Omental fat pad (tissue), 4 donors: ENCODE data around the gene USP36. TPM values are rescaled to one million over a fixed set of nuclear protein-coding genes. Genes with fewer than 3 reads are reported as not detected.

Experiments
- ATAC-seq: fragments of 150-250 bp; one replicate; pipeline ENCODE4 v1.9.1; 2016; ENCODE audit warnings: mild to moderate bottlenecking, moderate library complexity; ENCODE audit not compliant: low FRiP score
- DNase-seq: peaks from one replicate; pipeline ENCODE4 v3.0.0-alpha.2; 2019; ENCODE audit warnings: low spot score
- total RNA-seq, 4 donors: library from RNA; depleted of rRNA; stranded (reverse); fragments of >200 nt; gene quantifications; one replicate each; pipeline ENCODE4 v1.1.0, GENCODE V29; 2016
- TF ChIP-seq, protein P1 (sequence below), 3 donors: fragments of 450-650 bp; IDR thresholded peaks; one replicate each; pipeline ENCODE4 v1.5.1; 2016 to 2017; ENCODE audit warnings: antibody characterized with exemption in 3 of 3, mild to moderate bottlenecking in 3 of 3, moderate library complexity in 2 of 3

The USP36 gene
- total RNA-seq, 4 donors from 2014 or later = 32.5 to 162 (median 86.7) TPM

GRCh38 chr17:78815696-78816095, 24.9 kb downstream of the USP36 start:
- TF ChIP-seq, protein P1, sequence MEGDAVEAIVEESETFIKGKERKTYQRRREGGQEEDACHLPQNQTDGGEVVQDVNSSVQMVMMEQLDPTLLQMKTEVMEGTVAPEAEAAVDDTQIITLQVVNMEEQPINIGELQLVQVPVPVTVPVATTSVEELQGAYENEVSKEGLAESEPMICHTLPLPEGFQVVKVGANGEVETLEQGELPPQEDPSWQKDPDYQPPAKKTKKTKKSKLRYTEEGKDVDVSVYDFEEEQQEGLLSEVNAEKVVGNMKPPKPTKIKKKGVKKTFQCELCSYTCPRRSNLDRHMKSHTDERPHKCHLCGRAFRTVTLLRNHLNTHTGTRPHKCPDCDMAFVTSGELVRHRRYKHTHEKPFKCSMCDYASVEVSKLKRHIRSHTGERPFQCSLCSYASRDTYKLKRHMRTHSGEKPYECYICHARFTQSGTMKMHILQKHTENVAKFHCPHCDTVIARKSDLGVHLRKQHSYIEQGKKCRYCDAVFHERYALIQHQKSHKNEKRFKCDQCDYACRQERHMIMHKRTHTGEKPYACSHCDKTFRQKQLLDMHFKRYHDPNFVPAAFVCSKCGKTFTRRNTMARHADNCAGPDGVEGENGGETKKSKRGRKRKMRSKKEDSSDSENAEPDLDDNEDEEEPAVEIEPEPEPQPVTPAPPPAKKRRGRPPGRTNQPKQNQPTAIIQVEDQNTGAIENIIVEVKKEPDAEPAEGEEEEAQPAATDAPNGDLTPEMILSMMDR (IDR thresholded peaks at IDR 0.05) = no peak
- ATAC-seq (no peak), DNase-seq (no peak)

DNA sequence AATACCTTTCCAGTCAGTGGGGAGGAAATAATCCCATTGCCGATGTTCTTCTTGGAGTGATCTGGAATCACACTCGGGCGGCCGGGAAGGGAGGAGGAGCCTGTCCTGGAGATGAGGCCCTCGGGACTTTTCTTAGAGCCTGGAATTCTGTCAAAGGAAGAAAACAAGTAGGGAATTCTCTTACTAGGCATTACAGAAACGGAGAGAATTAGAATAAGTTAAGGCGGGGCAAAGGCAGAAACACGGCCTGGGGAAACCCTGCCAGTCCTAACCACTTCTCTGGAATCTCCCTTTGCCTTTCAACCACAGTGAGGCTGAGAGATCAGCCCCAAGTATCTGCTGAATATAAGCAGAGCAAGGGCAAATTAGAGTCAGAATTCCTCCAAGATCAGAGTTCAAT, 27.8 kb downstream of the USP36 start:
- TF ChIP-seq, protein P1 (IDR thresholded peaks at IDR 0.05) = no peak
- DNase-seq (no peak), ATAC-seq (no peak)

GRCh38 chr17:78808163-78808562, 32.5 kb downstream of the USP36 start:
- ATAC-seq = no peak
- TF ChIP-seq, protein P1 (IDR thresholded peaks at IDR 0.05) = no peak
- no peak for DNase-seq

- ATAC-seq = no peak
- TF ChIP-seq, protein P1 (IDR thresholded peaks at IDR 0.05) = no peak
- DNase-seq = no peak
Measured at GRCh38 chr17:78806451-78806850, 34.2 kb downstream of the USP36 start.

DNA sequence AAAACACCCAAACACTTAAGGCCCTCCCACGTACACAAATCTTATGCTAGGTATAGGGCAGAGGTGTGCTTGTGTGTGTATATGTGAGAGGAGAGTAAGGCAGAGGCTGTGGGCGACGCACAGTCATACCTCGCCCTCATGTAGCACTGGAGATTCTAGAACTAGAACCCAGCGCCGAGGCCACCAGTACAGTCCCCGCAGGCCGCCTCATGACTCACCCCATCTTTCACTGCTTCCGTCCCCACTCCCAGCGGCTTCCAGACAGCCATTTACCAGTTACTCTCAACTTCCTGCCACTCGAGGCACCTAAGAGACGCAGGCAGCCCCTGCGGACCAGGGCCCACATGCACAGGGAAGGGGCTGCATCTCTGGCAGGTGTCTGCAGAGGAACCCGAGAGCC, 35.3 kb downstream of the USP36 start:
- TF ChIP-seq, protein P1 (IDR thresholded peaks at IDR 0.05) = no peak
- ATAC-seq (no peak), DNase-seq (no peak)

- DNase-seq (no peak), ATAC-seq (no peak)
- TF ChIP-seq, protein P1 (IDR thresholded peaks at IDR 0.05) = no peak
Measured at GRCh38 chr17:78804777-78805176, 35.8 kb downstream of the USP36 start.

- TF ChIP-seq, protein P1 (IDR thresholded peaks at IDR 0.05) = no peak
- no peak for ATAC-seq
- DNase-seq = no peak
Measured at GRCh38 chr17:78803186-78803845, 37.3 kb downstream of the USP36 start.
